Activated naive CD4-positive, alpha-beta T cell (primary cell): ENCODE results near the gene TUBB4B.
"Not testable (repeated sequence)": the region's sequence is repeated elsewhere in the genome, so short reads cannot be mapped to it uniquely, and the experiment has no call there.

ENCODE experiments used
- DNase-seq, 4 experiments: peaks; one replicate each; lab custom pipeline; 2025; lab: John Stamatoyannopoulos, UW

Gene TUBB4B

GRCh38 chr9:137251490-137252268, 10.6 kb downstream of the TUBB4B start:
- no peak for DNase-seq

DNA sequence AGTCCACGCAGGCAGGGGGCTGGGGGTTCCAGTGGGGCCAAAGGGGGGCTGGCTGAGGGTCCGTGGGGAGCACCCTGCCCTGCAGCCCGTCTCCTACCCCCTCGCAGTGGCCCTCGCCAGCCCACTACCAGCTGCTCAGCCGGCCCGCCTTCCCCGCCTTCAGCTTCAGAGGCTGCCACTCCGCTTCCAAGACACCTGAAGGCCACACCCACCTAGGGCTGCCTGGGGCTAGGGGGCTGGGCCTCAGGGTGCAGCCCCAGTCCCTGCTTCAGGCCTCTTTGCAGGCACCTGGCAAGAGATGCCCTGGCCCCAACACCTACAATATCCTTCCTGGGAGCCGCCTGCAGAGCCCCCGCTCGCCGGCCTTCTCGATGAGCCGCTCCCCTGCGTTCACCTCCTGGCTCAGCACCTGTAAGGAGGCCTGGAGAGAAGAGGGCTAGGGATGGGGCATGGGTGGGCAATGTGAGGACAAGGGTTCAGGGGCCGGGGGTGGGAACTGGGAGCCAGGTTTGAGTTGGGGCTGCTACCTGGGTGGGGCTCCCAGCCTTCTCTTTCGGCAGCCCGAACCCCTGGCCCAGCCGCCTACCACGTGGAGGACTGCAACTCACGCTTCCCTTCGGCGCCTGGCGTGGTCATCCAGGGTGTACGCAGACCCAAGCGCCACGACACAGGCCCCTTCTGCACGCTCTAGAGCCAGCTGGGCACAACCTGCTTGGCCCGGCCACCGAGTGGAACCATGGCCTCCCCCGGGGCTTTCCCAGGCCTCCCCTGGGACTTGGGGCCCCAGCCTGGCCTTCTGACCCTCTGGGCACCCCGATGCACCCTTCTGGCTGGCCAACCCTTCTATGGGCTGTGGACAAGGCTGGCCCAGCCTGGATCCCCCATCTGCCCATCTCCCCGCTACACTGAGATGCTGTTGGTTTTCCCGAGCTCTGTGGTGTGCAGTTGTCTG, 11.7 kb downstream of the TUBB4B start:
- DNase-seq, result no peak

DNA sequence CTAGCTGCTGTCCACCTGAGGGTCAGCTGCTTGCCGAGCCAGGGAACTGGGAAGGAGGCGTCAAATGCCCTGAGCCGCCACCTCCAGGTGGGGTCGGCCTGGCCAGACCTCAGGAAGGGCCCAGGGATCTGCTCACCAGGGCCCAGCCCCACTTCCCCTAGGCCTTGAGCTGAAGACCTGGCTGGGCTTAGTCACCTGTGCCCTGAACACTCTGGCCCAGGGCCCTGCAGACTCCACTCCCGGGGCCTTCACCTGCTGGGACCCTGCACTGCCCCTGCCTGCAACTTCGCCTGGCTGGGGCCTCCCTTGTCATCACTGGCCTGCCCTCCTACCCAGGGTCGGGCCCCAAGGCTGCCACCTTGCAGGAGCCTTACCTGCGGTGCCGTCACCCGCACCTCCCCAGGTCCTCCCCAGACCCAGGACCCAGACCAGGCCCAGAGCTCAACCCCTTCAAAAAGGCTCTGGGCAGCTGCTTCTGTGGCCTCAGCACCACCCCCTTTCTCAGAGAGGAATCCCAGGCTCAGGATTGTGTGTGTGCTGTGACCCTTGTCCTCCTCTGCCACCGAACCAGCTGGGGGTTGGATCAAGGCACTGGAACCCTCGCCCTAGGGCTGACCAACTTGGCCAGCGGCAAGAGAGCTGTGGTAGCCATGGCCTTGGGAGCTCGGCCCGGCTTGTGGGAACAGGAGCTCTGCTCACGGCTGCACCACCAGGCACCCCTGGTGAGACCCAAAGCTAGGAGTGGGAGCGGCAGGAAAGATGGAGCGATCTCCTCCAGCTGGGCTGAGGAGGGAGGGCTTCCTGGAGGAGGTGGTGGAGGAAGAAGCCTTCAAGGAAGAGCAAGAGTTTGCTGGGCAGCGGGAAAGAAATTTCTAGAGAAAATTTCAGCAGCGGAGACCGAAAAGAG, 12.9 kb downstream of the TUBB4B start:
- DNase-seq, result no peak

DNA sequence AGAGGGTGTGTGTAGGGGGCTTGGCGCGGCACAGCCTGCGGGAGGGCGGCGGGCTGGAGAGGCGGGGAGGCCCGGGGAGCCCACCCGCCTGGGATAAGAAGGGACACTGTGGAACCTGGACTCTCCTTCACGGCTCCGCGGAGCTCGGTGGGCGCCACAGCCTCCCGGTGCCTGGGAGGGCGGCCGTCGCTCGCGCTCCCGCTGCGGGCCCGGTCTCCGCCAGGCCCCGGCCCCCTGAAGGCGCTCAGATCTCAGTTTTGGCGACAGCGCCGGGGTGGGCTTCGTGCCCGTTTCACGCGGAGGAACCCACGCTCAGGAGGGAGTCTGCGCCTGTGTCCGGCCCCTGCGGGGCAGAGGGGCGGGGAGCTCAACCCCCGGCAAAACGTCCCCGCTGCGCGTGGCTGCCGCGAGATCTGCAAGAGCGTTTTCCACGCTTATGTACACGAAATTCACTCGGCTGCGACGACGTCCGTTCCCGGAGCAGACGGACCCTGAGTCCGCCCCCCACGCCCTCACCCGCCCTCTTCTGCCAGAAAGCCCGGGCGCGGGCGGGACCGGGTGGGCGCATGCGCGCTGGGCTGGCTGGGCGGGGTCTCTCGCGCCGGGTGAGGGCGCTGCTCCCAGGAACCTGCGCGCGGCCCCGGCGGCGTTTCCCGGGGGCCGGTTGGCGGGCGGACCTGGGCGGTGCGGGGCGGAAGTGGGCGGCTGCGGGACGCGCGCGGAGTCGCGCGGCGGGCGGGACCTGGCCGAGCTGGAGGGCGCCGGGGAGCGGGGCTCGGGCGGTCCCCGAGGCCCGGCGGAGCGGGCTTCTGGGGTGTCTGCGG, 13.7 kb downstream of the TUBB4B start, which contains the start of gene NELFB:
Gene NELFB (plus strand): TSS at position 704 of the 824 bp plus-strand sequence.
- DNase-seq, result peak; percentile 92 to 97 (median 94)

- DNase-seq, result peak in 1 of 4 experiments; percentile 52
Measured at GRCh38 chr9:137255448-137256114, 14.5 kb downstream of the TUBB4B start.

GRCh38 chr9:137256362-137256761, 15.3 kb downstream of the TUBB4B start:
- DNase-seq, result no peak

GRCh38 chr9:137256856-137257255, 15.8 kb downstream of the TUBB4B start:
- DNase-seq, result no peak

DNA sequence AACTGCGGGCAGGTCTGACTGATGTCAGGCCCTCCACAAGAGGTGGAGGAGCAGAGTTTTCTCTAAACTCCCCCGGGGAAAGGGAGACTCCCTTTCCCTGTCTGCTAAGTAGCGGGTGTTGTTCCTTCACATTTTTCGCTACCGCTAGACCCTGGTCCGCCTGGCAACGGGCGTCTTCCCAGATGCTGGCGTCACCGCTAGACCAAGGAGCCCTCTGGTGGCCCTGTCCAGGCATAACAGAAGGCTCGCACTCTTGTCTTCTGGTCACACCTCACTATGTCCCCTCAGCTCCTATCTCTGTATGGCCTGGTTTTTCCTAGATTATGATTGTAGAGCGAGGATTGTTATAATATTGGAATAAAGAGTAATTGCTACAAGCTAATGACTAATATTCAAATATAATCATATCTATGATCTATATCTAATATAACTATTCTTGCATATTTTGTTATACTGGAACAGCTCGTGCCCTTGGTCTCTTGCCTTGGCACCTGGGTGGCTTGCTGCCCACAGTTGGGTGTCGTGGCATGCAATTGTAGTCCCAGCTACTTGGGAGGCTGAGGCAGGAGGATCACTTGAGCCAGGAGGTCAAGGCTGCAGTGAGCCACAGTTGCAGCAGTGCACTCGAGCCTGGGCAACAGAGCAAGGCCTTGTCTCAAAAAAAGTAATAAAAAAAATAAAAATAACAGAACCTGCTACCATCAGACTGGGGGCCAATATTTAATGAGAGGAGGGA, 21.3 kb downstream of the TUBB4B start:
- not testable (repeated sequence) for DNase-seq

- no peak for DNase-seq
Measured at GRCh38 chr9:137262909-137263285, 21.8 kb downstream of the TUBB4B start.

- no peak for DNase-seq
Measured at GRCh38 chr9:137263506-137263905, 22.4 kb downstream of the TUBB4B start.

GRCh38 chr9:137264067-137264466, 23.0 kb downstream of the TUBB4B start:
- DNase-seq, result no peak

GRCh38 chr9:137265496-137266161, 24.5 kb downstream of the TUBB4B start:
- no peak for DNase-seq

GRCh38 chr9:137266162-137266527, 25.1 kb downstream of the TUBB4B start:
- DNase-seq, result no peak

GRCh38 chr9:137266585-137267453, 25.7 kb downstream of the TUBB4B start:
- no peak for DNase-seq

- DNase-seq, result no peak
Measured at GRCh38 chr9:137267933-137268355, 26.9 kb downstream of the TUBB4B start.

GRCh38 chr9:137268538-137269201, 27.6 kb downstream of the TUBB4B start:
- no peak for DNase-seq

- DNase-seq, result no peak
Measured at GRCh38 chr9:137269231-137269772, 28.2 kb downstream of the TUBB4B start.
